Measurements from ENCODE around the gene CIB2.

The CIB2 gene

DNA sequence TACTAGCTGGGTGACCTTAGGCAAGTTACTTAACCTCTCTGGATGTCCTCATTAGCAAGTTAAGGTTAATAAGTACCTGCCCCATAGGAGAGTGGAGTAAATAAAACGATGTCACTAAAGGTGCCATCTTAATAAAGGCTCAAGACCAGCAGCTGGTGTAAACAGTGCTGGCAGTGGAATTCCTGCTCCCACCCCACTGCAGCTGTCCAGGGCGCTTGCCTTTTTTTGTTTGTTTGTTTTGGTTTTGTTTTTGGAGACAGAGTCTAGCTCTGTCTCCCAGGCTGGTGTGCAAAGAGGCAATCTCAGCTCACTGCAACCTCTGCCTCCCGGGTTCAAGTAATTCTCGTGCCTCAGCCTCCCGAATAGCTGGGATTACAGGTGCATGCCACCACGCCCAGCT lies 46.8 kb upstream of the CIB2 start (continued):
- TF ChIP-seq ZNF544 (tag by site-specific recombination; IDR thresholded peaks at IDR 0.05) (no peak), ZFP37 (tag by site-specific recombination; IDR thresholded peaks at IDR 0.05) (no peak), KLF16 (tag by site-specific recombination; IDR thresholded peaks at IDR 0.05) (no peak)

DNA sequence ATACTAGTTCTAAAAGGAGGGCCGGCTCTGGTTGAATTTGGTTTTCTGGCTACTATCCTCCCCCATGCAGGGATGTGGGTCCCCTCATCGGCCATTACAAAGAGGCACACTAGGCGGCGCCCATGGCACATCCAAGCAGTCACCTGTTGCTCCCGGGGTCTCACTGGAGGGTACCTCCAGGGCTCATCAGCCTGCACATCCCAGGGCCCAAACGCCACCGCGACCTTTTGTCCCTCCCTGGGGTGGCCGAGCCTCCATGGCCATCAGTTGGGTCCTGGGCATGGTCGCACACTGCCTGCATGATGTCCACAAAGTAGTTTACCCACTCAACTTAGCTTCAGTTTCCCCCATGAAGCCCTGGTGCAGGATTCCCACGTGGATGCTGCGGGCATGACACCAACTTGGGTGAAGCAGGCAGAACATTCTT lies 46.2 kb upstream of the CIB2 start:
- peaks cover 0 to 3% of the 10 kb centered on the region in 2 experiments; a peak in 1 of 3 replicates for H3K36me3 ChIP-seq (ENCODE audit: control insufficient read depth in 2 of 2, insufficient read depth in 1 of 2, low read length in 2 of 2)
- H3K4me1 ChIP-seq (ENCODE audit: control insufficient read depth, insufficient read depth, low read length): no peaks in the 10 kb centered on the region
- ChIA-PET CTCF (interaction anchor here (0.6 to 10.0 kb wide), 41 partner anchors 11 to 524 kb away, joined by 3 to 234 read pairs (median 5); partner anchors contain the start of genes ACSBG1, CIB2 and IDH3A), POLR2A (no interaction called here)
- H3K9me3 ChIP-seq (ENCODE audit: control insufficient read depth, insufficient read depth, low read depth, low read length): no peaks in the 10 kb centered on the region
- H3K27ac ChIP-seq (ENCODE audit: extremely low read depth, low read depth, low read length): no peak overlapping the region
- no peak overlapping the region for H3K4me3 ChIP-seq (ENCODE audit: low read depth, low read length)
- peak; percentile 76 for TF ChIP-seq GLIS2 (tag by site-specific recombination; IDR thresholded peaks at IDR 0.05)
- TF ChIP-seq ZSCAN16 (tag by site-specific recombination; IDR thresholded peaks at IDR 0.05): no peak
- TF ChIP-seq ZNF132 (tag by site-specific recombination; IDR thresholded peaks at IDR 0.05; ENCODE audit: borderline replicate concordance): no peak
- TF ChIP-seq, protein P1, sequence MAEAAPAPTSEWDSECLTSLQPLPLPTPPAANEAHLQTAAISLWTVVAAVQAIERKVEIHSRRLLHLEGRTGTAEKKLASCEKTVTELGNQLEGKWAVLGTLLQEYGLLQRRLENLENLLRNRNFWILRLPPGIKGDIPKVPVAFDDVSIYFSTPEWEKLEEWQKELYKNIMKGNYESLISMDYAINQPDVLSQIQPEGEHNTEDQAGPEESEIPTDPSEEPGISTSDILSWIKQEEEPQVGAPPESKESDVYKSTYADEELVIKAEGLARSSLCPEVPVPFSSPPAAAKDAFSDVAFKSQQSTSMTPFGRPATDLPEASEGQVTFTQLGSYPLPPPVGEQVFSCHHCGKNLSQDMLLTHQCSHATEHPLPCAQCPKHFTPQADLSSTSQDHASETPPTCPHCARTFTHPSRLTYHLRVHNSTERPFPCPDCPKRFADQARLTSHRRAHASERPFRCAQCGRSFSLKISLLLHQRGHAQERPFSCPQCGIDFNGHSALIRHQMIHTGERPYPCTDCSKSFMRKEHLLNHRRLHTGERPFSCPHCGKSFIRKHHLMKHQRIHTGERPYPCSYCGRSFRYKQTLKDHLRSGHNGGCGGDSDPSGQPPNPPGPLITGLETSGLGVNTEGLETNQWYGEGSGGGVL (tag by site-specific recombination; IDR thresholded peaks at IDR 0.05): no peak
- no peak for TF ChIP-seq ZNF140 (tag by site-specific recombination; IDR thresholded peaks at IDR 0.05)
- no peak for TF ChIP-seq ZNF239 (tag by site-specific recombination; IDR thresholded peaks at IDR 0.05)
- no peak for TF ChIP-seq ZNF138 (tag by site-specific recombination; IDR thresholded peaks at IDR 0.05; ENCODE audit: borderline replicate concordance)
- TF ChIP-seq YY1 (tag by site-specific recombination; IDR thresholded peaks at IDR 0.05): no peak; the same call in 1 of the 2 replicates
- TF ChIP-seq, protein P2, sequence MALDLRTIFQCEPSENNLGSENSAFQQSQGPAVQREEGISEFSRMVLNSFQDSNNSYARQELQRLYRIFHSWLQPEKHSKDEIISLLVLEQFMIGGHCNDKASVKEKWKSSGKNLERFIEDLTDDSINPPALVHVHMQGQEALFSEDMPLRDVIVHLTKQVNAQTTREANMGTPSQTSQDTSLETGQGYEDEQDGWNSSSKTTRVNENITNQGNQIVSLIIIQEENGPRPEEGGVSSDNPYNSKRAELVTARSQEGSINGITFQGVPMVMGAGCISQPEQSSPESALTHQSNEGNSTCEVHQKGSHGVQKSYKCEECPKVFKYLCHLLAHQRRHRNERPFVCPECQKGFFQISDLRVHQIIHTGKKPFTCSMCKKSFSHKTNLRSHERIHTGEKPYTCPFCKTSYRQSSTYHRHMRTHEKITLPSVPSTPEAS (tag by site-specific recombination; IDR thresholded peaks at IDR 0.05): no peak
- TF ChIP-seq, protein P3, sequence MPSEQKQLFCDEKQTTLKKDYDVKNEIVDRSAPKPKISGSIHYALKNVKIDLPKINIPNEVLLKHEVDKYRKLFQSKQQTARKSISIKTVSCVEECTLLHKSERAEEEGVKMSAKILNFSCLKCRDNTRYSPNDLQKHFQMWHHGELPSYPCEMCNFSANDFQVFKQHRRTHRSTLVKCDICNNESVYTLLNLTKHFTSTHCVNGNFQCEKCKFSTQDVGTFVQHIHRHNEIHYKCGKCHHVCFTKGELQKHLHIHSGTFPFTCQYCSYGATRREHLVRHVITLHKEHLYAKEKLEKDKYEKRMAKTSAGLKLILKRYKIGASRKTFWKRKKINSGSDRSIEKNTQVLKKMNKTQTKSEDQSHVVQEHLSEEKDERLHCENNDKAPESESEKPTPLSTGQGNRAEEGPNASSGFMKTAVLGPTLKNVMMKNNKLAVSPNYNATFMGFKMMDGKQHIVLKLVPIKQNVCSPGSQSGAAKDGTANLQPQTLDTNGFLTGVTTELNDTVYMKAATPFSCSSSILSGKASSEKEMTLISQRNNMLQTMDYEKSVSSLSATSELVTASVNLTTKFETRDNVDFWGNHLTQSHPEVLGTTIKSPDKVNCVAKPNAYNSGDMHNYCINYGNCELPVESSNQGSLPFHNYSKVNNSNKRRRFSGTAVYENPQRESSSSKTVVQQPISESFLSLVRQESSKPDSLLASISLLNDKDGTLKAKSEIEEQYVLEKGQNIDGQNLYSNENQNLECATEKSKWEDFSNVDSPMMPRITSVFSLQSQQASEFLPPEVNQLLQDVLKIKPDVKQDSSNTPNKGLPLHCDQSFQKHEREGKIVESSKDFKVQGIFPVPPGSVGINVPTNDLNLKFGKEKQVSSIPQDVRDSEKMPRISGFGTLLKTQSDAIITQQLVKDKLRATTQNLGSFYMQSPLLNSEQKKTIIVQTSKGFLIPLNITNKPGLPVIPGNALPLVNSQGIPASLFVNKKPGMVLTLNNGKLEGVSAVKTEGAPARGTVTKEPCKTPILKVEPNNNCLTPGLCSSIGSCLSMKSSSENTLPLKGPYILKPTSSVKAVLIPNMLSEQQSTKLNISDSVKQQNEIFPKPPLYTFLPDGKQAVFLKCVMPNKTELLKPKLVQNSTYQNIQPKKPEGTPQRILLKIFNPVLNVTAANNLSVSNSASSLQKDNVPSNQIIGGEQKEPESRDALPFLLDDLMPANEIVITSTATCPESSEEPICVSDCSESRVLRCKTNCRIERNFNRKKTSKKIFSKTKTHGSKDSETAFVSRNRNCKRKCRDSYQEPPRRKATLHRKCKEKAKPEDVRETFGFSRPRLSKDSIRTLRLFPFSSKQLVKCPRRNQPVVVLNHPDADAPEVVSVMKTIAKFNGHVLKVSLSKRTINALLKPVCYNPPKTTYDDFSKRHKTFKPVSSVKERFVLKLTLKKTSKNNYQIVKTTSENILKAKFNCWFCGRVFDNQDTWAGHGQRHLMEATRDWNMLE (tag by site-specific recombination; conservative IDR thresholded peaks at IDR 0.05; ENCODE audit: low read depth): no peak
- TF ChIP-seq, protein P4, sequence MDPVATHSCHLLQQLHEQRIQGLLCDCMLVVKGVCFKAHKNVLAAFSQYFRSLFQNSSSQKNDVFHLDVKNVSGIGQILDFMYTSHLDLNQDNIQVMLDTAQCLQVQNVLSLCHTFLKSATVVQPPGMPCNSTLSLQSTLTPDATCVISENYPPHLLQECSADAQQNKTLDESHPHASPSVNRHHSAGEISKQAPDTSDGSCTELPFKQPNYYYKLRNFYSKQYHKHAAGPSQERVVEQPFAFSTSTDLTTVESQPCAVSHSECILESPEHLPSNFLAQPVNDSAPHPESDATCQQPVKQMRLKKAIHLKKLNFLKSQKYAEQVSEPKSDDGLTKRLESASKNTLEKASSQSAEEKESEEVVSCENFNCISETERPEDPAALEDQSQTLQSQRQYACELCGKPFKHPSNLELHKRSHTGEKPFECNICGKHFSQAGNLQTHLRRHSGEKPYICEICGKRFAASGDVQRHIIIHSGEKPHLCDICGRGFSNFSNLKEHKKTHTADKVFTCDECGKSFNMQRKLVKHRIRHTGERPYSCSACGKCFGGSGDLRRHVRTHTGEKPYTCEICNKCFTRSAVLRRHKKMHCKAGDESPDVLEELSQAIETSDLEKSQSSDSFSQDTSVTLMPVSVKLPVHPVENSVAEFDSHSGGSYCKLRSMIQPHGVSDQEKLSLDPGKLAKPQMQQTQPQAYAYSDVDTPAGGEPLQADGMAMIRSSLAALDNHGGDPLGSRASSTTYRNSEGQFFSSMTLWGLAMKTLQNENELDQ (tag by site-specific recombination; IDR thresholded peaks at IDR 0.05; ENCODE audit: low read depth): no peak
- TF ChIP-seq, protein P5, sequence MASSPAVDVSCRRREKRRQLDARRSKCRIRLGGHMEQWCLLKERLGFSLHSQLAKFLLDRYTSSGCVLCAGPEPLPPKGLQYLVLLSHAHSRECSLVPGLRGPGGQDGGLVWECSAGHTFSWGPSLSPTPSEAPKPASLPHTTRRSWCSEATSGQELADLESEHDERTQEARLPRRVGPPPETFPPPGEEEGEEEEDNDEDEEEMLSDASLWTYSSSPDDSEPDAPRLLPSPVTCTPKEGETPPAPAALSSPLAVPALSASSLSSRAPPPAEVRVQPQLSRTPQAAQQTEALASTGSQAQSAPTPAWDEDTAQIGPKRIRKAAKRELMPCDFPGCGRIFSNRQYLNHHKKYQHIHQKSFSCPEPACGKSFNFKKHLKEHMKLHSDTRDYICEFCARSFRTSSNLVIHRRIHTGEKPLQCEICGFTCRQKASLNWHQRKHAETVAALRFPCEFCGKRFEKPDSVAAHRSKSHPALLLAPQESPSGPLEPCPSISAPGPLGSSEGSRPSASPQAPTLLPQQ (tag by site-specific recombination; IDR thresholded peaks at IDR 0.05): peak; percentile 57
- peak; percentile 64 for TF ChIP-seq ZNF2 (tag by site-specific recombination; IDR thresholded peaks at IDR 0.05)
- TF ChIP-seq ZNF510 (tag by site-specific recombination; IDR thresholded peaks at IDR 0.05; ENCODE audit: insufficient replicate concordance): no peak
- TF ChIP-seq, protein P6, sequence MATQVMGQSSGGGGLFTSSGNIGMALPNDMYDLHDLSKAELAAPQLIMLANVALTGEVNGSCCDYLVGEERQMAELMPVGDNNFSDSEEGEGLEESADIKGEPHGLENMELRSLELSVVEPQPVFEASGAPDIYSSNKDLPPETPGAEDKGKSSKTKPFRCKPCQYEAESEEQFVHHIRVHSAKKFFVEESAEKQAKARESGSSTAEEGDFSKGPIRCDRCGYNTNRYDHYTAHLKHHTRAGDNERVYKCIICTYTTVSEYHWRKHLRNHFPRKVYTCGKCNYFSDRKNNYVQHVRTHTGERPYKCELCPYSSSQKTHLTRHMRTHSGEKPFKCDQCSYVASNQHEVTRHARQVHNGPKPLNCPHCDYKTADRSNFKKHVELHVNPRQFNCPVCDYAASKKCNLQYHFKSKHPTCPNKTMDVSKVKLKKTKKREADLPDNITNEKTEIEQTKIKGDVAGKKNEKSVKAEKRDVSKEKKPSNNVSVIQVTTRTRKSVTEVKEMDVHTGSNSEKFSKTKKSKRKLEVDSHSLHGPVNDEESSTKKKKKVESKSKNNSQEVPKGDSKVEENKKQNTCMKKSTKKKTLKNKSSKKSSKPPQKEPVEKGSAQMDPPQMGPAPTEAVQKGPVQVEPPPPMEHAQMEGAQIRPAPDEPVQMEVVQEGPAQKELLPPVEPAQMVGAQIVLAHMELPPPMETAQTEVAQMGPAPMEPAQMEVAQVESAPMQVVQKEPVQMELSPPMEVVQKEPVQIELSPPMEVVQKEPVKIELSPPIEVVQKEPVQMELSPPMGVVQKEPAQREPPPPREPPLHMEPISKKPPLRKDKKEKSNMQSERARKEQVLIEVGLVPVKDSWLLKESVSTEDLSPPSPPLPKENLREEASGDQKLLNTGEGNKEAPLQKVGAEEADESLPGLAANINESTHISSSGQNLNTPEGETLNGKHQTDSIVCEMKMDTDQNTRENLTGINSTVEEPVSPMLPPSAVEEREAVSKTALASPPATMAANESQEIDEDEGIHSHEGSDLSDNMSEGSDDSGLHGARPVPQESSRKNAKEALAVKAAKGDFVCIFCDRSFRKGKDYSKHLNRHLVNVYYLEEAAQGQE (tag by site-specific recombination; IDR thresholded peaks at IDR 0.05): no peak
- TF ChIP-seq ZBTB1 (tag by site-specific recombination; IDR thresholded peaks at IDR 0.05): no peak
- TF ChIP-seq ZNF600 (tag by site-specific recombination; IDR thresholded peaks at IDR 0.05): no peak
- no peak for TF ChIP-seq ZNF571 (tag by site-specific recombination; IDR thresholded peaks at IDR 0.05)
- TF ChIP-seq ZNF10 (tag by site-specific recombination; IDR thresholded peaks at IDR 0.05): no peak
